Keratinocyte (primary cell): Measurements from ENCODE around the gene SORD. TPM values are rescaled to one million over a fixed set of nuclear protein-coding genes. Genes with fewer than 3 reads are reported as not detected.

Source experiments
- DNase-seq: peaks from one replicate; pipeline ENCODE4 v3.0.0-alpha.2; 2011; ENCODE audit warnings: low read depth, missing footprints, low spot score
- FAIRE-seq: peaks from 2 replicates; lab custom pipeline; 2011; peaks lifted over from hg19 to GRCh38; lab: Jason Lieb, UNC
- H2AFZ ChIP-seq: 2 replicates; pipeline ENCODE4 v1.6.0; 2012; ENCODE audit warnings: low read length, control low read depth, inconsistent platforms; ENCODE audit not compliant: control insufficient read depth
- H3K27ac ChIP-seq: 2 replicates; pipeline ENCODE4 v1.5.1; 2011; ENCODE audit warnings: low read length; ENCODE audit not compliant: control insufficient read depth, insufficient read depth
- H3K27me3 ChIP-seq: 3 replicates; pipeline ENCODE4 v1.6.0; 2011; ENCODE audit warnings: low read length; ENCODE audit not compliant: control insufficient read depth, insufficient read depth; ENCODE audit errors: extremely low read depth
- H3K36me3 ChIP-seq, 2 experiments: 2 replicates in 1 of 2; 3 replicates in 1 of 2; pipeline ENCODE4 v1.5.1; 2011; ENCODE audit warnings: low read length in 2 of 2, mild to moderate bottlenecking in 1 of 2; ENCODE audit not compliant: control insufficient read depth in 2 of 2, insufficient read depth in 2 of 2; ENCODE audit errors: extremely low read depth in 1 of 2
- H3K4me1 ChIP-seq: 3 replicates; pipeline ENCODE4 v1.5.1; 2011; ENCODE audit warnings: low read length; ENCODE audit not compliant: control insufficient read depth, insufficient read depth; ENCODE audit errors: extremely low read depth
- H3K4me2 ChIP-seq: 3 replicates; pipeline ENCODE4 v1.6.0; 2011; ENCODE audit warnings: low read depth, low read length; ENCODE audit not compliant: control insufficient read depth, insufficient read depth; ENCODE audit errors: extremely low read depth
- H3K4me3 ChIP-seq, 3 experiments: fragments of 200-600 bp in 1 of 3; sonication (generic) in 1 of 3; 2 replicates in 2 of 3; 3 replicates in 1 of 3; pipeline ENCODE4 v1.5.1; 2011 to 2016; ENCODE audit warnings: low read length in 3 of 3, mild to moderate bottlenecking in 3 of 3, control low read depth in 2 of 3, inconsistent platforms in 1 of 3, low read depth in 1 of 3, mixed read lengths in 1 of 3, mixed run types in 1 of 3, moderate library complexity in 1 of 3; ENCODE audit not compliant: control insufficient read depth in 2 of 3, insufficient read depth in 2 of 3; ENCODE audit errors: extremely low read depth in 1 of 3
- H3K79me2 ChIP-seq: 2 replicates; pipeline ENCODE4 v1.6.0; 2012; ENCODE audit warnings: low read length; ENCODE audit not compliant: control insufficient read depth, insufficient read depth
- H3K9ac ChIP-seq: 3 replicates; pipeline ENCODE4 v1.6.0; 2011; ENCODE audit warnings: low read length; ENCODE audit not compliant: control insufficient read depth, insufficient read depth; ENCODE audit errors: extremely low read depth
- H3K9me1 ChIP-seq: 3 replicates; pipeline ENCODE4 v1.6.0; 2011; ENCODE audit warnings: low read length; ENCODE audit not compliant: control insufficient read depth, insufficient read depth; ENCODE audit errors: extremely low read depth
- H3K9me3 ChIP-seq: 2 replicates; pipeline ENCODE4 v1.5.1; 2012; ENCODE audit warnings: low read depth, low read length; ENCODE audit not compliant: control insufficient read depth
- H4K20me1 ChIP-seq: 3 replicates; pipeline ENCODE4 v1.6.0; 2011; ENCODE audit warnings: low read length; ENCODE audit not compliant: control insufficient read depth, insufficient read depth; ENCODE audit errors: extremely low read depth
- EZH2 ChIP-seq: IDR thresholded peaks from one replicate; pipeline ENCODE4 v1.6.1; 2012; ENCODE audit warnings: inconsistent platforms, mild to moderate bottlenecking, low read length, moderate library complexity
- dilution Hi-C: fragments of 300-500 bp; cut with MboI; formaldehyde crosslinking; loops from one replicate; pipeline ENCODE4 v1.7.0; 2020; ENCODE audit warnings: low sequenced_read_pairs; ENCODE audit not compliant: extremely low pct_ligation_motif_present
- polyA plus RNA-seq, 5 experiments: library from polyadenylated mRNA; depleted of rRNA in 3 of 5; stranded (reverse) in 3 of 5; stranded (forward) in 1 of 5; unstranded in 1 of 5; fragments of >200 nt; gene quantifications; 1 replicate in 1 of 5; 2 replicates in 3 of 5; 3 replicates in 1 of 5; pipeline versions ENCODE4 v1.2.1 to v1.2.3, GENCODE V29; 2011 to 2012; ENCODE audit warnings: missing spikeins in 2 of 5, low read depth in 1 of 5, low replicate concordance in 1 of 5
- TF ChIP-seq, protein P1 (sequence below), 3 experiments: IDR thresholded peaks in 1 of 3; conservative IDR thresholded peaks in 1 of 3; optimal IDR thresholded peaks in 1 of 3; 2 replicates in 2 of 3; 3 replicates in 1 of 3; pipeline versions ENCODE3 to v1.5.1; 2011; ENCODE audit warnings: low read length in 3 of 3, mild to moderate bottlenecking in 3 of 3, moderate library complexity in 2 of 3, control low read depth in 1 of 3, inconsistent platforms in 1 of 3; ENCODE audit not compliant: insufficient read depth in 2 of 3; ENCODE audit errors: extremely low read depth in 1 of 3

Gene SORD
- polyA plus RNA-seq, 1 donor (not counting 4 experiments of a cell fraction or from before 2014, with no cell fraction given) = 46.7 TPM

DNA sequence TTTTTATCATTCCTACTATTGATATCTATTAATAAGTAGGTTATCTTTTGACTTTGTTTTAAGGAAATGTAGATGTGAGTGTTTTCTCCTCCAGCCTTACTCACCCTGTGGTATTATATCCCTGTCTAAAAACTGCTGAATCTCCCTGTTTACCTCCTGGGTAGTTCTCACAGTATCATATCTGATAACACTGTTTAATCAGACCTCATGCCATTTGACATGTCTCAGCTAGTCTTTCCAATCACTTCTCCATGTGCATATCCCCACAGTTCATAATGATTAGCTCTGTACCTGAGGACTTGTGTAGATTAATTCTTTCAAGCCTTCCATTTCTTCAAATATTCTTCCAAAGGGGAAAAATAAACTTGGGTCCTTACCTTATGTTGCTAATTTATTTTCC, 60.2 kb downstream of the SORD start:
- DNase-seq = no peak

DNA sequence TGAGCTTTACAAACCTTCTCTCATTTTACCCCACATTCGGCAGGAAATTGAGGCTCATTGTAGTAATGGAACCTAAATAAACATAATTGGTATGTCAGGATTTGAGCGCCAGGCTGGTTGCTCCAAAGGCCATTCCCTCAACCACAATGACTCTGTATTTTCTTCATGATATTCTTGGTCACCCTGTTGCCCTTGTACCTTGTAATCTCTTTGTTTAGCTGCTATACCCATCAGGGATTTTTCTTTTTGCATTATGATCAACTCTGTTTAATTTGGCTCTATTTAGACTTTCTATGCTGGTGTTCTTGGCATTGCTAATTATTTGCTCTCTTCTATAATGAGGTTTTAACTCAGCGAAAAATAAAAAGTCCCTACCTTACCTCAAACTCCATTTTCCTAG, 61.2 kb downstream of the SORD start:
- no peak for FAIRE-seq

More for the DNA sequence above, 60.2 kb downstream of the SORD start:
- Histone ChIP-seq H3K36me3 (no peaks in the 10 kb centered on the region), H3K9me3 (no peaks in the 10 kb centered on the region), H3K79me2 (no peaks in the 10 kb centered on the region), H3K9me1 (no peaks in the 10 kb centered on the region), H4K20me1 (no peaks in the 10 kb centered on the region), H3K4me1 (peaks cover 6% of the 10 kb centered on the region), H3K4me3 (no peak overlapping the region), H3K4me2 (peak overlapping the region; percentile 27), H3K27me3 (peaks cover 4% of the 10 kb centered on the region), H3K9ac (no peak overlapping the region), H3K27ac (no peak overlapping the region), H2AFZ (peak overlapping the region; percentile 30)
- no peak for FAIRE-seq
- dilution Hi-C loops = no loop called here
- TF ChIP-seq, protein P1, sequence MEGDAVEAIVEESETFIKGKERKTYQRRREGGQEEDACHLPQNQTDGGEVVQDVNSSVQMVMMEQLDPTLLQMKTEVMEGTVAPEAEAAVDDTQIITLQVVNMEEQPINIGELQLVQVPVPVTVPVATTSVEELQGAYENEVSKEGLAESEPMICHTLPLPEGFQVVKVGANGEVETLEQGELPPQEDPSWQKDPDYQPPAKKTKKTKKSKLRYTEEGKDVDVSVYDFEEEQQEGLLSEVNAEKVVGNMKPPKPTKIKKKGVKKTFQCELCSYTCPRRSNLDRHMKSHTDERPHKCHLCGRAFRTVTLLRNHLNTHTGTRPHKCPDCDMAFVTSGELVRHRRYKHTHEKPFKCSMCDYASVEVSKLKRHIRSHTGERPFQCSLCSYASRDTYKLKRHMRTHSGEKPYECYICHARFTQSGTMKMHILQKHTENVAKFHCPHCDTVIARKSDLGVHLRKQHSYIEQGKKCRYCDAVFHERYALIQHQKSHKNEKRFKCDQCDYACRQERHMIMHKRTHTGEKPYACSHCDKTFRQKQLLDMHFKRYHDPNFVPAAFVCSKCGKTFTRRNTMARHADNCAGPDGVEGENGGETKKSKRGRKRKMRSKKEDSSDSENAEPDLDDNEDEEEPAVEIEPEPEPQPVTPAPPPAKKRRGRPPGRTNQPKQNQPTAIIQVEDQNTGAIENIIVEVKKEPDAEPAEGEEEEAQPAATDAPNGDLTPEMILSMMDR (optimal IDR thresholded peaks at IDR 0.05 in 1 of 3, IDR thresholded peaks at IDR 0.05 in 1 of 3, conservative IDR thresholded peaks at IDR 0.05 in 1 of 3; ENCODE audit: extremely low read depth in 1 of 3, insufficient read depth in 2 of 3, low read length in 3 of 3) = no peak
- no peak for TF ChIP-seq EZH2

More for the DNA sequence above, 61.2 kb downstream of the SORD start:
- no peak overlapping the region for H2AFZ ChIP-seq
- H4K20me1 ChIP-seq = no peaks in the 10 kb centered on the region
- H3K4me3 ChIP-seq = no peak overlapping the region
- H3K79me2 ChIP-seq = no peaks in the 10 kb centered on the region
- no peak overlapping the region for H3K27ac ChIP-seq
- no peak overlapping the region for H3K4me2 ChIP-seq
- no peak for TF ChIP-seq EZH2
- TF ChIP-seq, protein P1 (optimal IDR thresholded peaks at IDR 0.05 in 1 of 3, IDR thresholded peaks at IDR 0.05 in 1 of 3, conservative IDR thresholded peaks at IDR 0.05 in 1 of 3; ENCODE audit: extremely low read depth in 1 of 3, insufficient read depth in 2 of 3, low read length in 3 of 3) = no peak
- peaks cover 4% of the 10 kb centered on the region for H3K27me3 ChIP-seq
- H3K9me1 ChIP-seq = no peaks in the 10 kb centered on the region
- DNase-seq = no peak
- H3K9ac ChIP-seq = no peak overlapping the region
- H3K9me3 ChIP-seq = no peaks in the 10 kb centered on the region
- dilution Hi-C loops = no loop called here
- no peaks in the 10 kb centered on the region for H3K36me3 ChIP-seq
- H3K4me1 ChIP-seq = peaks cover 6% of the 10 kb centered on the region
